Colon (tissue), 2 donors: ENCODE data around the gene AMY1A.
A peak's percentile ranks its signal among the peaks of the same experiment; 100 is the strongest.
"Not testable (repeated sequence)": the region's sequence is repeated elsewhere in the genome, so short reads cannot be mapped to it uniquely, and the experiment has no call there.

Source experiments
- FAIRE-seq: peaks from 2 replicates; lab custom pipeline; 2012; peaks lifted over from hg19 to GRCh38; lab: Jason Lieb, UNC
- donor health status: control.
- donor health status: control.

AMY1A gene

GRCh38 chr1:103655460-103655859 is at the start of gene AMY1A:
TSS of gene AMY1A (plus strand) at chr1:103655760. CDS start at chr1:103656331, 571 bp downstream.
- FAIRE-seq = not testable (repeated sequence)

- no peak for FAIRE-seq
Observed at GRCh38 chr1:103616362-103616761, 39.2 kb upstream of the AMY1A start.

GRCh38 chr1:103616994-103617477 is 38.5 kb upstream of the AMY1A start, which contains the start of gene AMY2A:
TSS of gene AMY2A (plus strand) at chr1:103617427. CDS start at chr1:103617441, 14 bp downstream.
- FAIRE-seq = not testable (repeated sequence)

- FAIRE-seq = not testable (repeated sequence)
Observed at GRCh38 chr1:103627436-103627835, 28.1 kb upstream of the AMY1A start.

GRCh38 chr1:103641194-103641593 is 14.4 kb upstream of the AMY1A start:
- not testable (repeated sequence) for FAIRE-seq

- FAIRE-seq = peak; percentile 84
Observed at GRCh38 chr1:103643908-103644307, 11.7 kb upstream of the AMY1A start.

GRCh38 chr1:103650305-103650704 is 5.3 kb upstream of the AMY1A start:
- FAIRE-seq = not testable (repeated sequence)

- FAIRE-seq = not testable (repeated sequence)
Observed at GRCh38 chr1:103650889-103651288, 4.7 kb upstream of the AMY1A start.

GRCh38 chr1:103654133-103654532 is 1.4 kb upstream of the AMY1A start:
- FAIRE-seq = not testable (repeated sequence)

- FAIRE-seq = peak; percentile 74
Observed at GRCh38 chr1:103676335-103676734, 20.8 kb downstream of the AMY1A start.

- FAIRE-seq = not testable (repeated sequence)
Observed at GRCh38 chr1:103696110-103696509, 40.5 kb downstream of the AMY1A start, which contains the start of gene AMY1B. TSS of gene AMY1B (minus strand) at chr1:103696210. CDS start at chr1:103695639, 571 bp downstream.

GRCh38 chr1:103697430-103697829 is 41.9 kb downstream of the AMY1A start:
- FAIRE-seq = not testable (repeated sequence)

GRCh38 chr1:103700669-103701068 is 45.1 kb downstream of the AMY1A start:
- not testable (repeated sequence) for FAIRE-seq

GRCh38 chr1:103701256-103701655 is 45.7 kb downstream of the AMY1A start:
- FAIRE-seq = not testable (repeated sequence)

GRCh38 chr1:103707670-103708069 is 52.1 kb downstream of the AMY1A start:
- FAIRE-seq = peak; percentile 21

GRCh38 chr1:103710381-103710780 is 54.8 kb downstream of the AMY1A start:
- not testable (repeated sequence) for FAIRE-seq
